ENCODE data around the gene BIRC2.

Gene BIRC2

DNA sequence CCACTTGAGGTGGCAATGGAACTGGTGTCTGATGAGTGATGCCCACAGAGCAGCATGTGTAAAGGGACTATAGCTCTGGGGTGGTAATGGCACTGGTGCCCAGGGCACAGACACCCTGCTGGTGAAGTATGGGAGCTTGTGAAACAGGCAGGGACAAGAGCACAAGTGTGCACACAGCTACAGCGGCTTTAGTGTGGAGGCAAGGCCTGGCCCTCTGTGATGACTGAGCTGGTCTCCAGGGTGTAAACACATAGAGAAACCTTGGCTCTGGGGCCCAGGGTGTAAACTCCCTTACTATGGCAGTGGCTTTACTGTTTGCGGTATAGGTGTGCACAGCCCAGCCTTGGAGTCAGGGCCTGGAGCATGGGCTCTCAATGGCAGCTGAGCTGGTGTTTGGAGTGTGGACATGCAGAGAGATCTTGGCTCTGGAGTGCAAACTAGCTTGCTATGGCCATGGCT is 46.3 kb downstream of the BIRC2 start:
- H3K4me3 ChIP-seq (ENCODE audit: low read length), result no peak overlapping the region
- no peak for TF ChIP-seq ZNF274 (IDR thresholded peaks at IDR 0.05; ENCODE audit: low read depth, low read length)

DNA sequence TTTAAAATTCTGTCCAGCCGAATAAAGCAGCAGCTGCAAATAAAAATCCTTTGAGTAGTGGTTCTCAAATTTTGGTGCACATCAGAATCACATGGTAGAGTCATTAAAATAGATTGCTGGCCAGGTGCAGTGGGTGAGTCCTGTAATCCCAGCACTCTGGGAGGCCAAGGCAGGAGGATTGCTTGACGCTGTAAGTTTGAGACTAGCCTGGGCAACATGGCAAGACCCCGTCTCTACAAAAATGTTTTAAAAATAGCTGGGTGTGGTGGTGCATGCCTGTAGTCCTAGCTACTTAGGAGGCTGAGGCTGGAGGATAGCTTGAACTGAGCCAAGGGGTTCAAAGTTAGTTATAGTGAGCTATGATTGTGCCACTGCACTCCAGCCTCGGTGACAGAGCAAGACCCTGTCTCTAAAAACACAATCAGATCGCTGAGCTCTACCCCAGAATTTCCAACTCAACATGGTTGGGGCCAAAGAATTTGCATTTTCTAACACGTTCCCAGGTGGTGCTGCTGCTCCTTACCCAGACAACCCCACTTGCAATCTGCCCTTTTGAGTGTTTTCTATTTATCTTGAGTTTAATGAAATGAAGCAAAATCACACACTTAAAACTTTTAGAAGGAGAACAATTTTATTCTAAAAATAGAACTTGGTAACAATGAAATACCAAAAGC is 48.8 kb downstream of the BIRC2 start:
- no peak for TF ChIP-seq ZNF274 (IDR thresholded peaks at IDR 0.05; ENCODE audit: low read depth, low read length)
- no peak overlapping the region for H3K4me3 ChIP-seq (ENCODE audit: low read length)

DNA sequence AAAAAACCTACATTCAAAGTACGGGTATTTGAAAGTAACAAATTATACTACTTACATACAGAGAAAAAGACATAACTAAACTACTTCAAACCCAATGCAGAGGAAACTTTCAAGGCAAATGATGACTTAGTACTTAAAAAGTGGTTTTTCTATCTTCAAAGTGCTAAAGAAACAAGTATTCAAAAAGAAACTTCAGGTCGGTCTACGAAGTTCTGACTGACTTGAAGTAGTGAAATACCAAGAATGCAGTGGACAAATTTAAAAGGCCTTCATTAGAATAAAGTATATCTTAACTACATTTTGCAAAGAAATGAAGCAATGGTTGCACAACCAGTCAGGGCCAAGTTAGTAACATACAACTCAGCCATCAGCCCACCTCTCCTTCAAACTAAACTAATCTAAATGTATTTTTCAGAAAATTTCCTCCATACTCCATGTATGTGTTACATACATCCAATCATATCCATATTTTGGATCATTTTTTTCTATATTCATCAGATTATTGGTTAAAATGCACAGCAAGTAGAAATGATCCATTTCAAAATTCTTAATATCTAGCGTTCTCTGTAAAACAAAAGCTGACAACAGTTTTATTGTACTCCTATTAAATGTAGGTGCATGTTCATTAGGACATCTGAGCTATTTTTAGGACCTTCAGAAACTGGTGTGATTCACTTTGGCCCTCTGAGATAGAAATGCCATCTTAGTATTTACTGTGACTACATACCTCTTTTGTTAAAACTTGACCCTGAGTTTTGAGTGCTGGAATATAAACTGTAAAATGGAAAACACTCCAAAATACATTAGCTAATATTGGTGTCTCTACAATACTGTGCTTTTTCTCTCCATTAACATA is 49.9 kb downstream of the BIRC2 start:
- TF ChIP-seq ZNF274 (IDR thresholded peaks at IDR 0.05; ENCODE audit: low read depth, low read length), result no peak
- H3K4me3 ChIP-seq (ENCODE audit: low read length), result no peak overlapping the region

DNA sequence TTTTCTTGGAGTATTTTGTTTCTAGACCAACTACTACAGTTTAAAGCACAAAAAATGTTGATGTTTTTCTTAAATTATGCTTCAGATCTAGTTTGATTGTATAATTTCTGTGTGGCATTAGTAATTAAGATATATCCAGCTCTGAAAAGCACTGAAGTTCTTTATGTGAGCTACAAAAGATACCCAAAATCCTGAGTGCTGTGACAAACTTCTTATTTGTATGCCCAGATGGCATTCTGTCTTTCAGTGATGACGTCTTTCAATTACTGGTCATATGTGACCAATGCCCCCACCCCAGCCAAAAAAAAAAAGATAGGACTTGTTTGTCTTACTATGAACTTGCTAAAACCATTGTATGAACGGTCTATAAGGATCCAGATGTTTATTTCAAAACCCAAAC is 51.3 kb downstream of the BIRC2 start:
- no peak overlapping the region for H3K4me3 ChIP-seq (ENCODE audit: low read length)
- no peak for TF ChIP-seq ZNF274 (IDR thresholded peaks at IDR 0.05; ENCODE audit: low read depth, low read length)

DNA sequence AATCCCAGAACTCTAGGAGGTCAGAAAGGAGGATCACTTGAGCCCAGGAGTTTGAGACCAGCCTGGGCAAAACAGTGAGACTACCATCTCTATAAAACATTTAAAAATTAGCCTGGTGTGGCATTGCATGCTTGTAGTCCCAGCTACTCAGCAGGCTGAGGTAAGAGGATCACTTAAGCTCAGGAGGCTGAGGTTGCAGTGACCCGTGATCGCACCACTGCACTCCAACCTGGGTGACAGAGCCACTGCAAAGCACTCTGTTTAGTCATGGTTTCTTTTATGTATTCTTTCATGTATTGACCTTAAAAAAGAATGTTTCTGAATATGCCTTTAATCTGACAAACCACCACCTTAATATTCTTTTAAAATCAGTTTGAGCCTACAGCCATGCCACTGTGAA is 52.2 kb downstream of the BIRC2 start:
- H3K4me3 ChIP-seq (ENCODE audit: low read length), result no peak overlapping the region
- TF ChIP-seq ZNF274 (IDR thresholded peaks at IDR 0.05; ENCODE audit: low read depth, low read length), result no peak

DNA sequence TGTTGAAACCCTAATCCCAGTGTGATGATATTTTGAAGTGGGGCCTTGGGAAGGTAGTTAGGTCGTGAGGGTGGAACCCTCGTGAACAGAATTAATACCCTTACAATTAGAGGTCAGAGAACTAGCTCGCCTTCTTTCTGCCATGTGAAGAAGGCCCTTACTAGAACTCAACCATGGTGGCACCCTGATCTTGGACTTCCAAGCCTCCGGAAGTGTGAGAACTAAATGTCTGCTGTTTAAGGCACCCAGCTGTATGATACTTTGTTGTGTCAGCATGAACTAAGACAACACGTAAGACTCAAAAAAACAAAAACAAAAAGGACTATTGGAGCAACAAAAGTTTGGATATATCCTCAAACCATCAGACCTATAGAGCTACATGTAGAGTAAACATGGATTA is 53.6 kb downstream of the BIRC2 start:
- TF ChIP-seq ZNF274 (IDR thresholded peaks at IDR 0.05; ENCODE audit: low read depth, low read length), result no peak
- H3K4me3 ChIP-seq (ENCODE audit: low read length), result no peak overlapping the region

DNA sequence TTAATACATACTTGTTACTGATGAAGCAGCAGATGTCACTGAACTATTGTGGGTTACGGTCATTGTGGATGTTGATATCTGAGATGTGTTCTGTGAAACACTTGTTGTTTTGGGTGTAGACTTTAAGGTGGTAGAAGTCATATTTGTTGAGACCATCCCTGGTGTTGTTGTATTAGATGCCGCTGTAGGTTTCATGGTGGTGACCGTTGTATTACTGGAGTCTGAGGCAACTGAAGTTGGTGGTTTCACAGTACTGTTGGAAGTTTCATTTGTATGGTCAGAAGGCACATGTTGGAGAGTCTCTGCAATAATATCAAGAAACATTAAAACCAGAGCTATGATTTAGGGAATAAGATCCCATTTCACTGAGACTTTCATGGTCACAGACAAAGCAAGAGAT is 54.9 kb downstream of the BIRC2 start:
- no peak for TF ChIP-seq ZNF274 (IDR thresholded peaks at IDR 0.05; ENCODE audit: low read depth, low read length)
- H3K4me3 ChIP-seq (ENCODE audit: low read length), result no peak overlapping the region

DNA sequence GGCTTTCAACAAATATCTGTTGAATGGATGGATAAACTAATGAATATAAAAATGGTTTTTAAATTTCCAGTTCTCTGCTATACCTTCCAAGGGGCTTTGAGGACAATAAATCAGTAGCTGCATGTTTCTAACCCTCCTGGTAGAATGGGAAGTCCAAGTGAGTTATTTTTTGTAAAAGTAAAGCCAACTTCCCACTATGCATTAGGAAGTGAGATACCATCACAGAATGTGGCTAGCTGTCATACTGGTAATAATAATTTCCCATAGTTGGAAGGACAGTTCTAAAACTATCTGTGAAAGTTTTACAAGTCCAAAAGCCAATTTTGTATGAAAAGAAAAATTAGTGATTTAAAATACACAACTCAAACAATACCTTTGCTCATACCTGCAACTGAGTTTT is 55.5 kb downstream of the BIRC2 start:
- no peak for TF ChIP-seq ZNF274 (IDR thresholded peaks at IDR 0.05; ENCODE audit: low read depth, low read length)
- H3K4me3 ChIP-seq (ENCODE audit: low read length), result no peak overlapping the region; the same call in 1 of the 2 replicates

DNA sequence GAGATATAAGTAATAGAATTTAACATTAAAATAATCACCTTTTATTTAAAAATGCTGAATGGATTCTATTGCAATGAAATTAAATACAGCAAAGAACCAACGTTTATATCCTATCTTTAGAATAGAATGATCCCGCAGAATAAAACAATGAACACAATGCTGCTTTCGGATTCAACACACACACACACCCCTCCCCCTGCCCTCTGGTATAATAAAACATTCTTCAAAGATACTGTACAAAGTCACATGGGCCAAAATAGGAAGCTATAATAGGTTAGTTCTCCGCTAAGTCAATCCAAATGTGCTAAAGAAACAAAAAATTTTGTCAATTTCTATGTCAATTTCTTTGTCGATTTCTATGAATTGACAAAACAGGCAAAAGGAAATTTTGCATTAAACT is 58.5 kb downstream of the BIRC2 start:
- no peak for TF ChIP-seq ZNF274 (IDR thresholded peaks at IDR 0.05; ENCODE audit: low read depth, low read length)
- no peak overlapping the region for H3K4me3 ChIP-seq (ENCODE audit: low read length)

DNA sequence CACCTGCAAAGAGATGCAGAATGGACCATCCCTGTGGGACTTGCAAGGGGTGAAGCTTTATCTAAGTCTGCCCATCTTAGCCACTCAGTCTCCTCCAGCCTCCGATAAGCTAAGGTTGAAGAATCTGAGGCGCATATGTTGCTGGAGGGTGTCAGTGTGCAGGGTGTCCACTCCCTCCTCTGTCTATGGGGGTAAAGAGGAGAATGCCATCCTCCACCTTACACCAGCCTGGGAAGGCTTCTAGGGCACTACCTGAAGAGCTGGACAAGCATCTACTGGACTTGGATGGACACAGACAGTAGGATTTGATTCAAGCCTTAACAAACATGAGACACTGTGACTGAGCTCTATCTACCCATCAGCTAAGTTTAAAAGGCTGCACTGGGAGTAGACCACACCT is 59.1 kb downstream of the BIRC2 start:
- no peak for TF ChIP-seq ZNF274 (IDR thresholded peaks at IDR 0.05; ENCODE audit: low read depth, low read length)
- H3K4me3 ChIP-seq (ENCODE audit: low read length), result no peak overlapping the region

DNA sequence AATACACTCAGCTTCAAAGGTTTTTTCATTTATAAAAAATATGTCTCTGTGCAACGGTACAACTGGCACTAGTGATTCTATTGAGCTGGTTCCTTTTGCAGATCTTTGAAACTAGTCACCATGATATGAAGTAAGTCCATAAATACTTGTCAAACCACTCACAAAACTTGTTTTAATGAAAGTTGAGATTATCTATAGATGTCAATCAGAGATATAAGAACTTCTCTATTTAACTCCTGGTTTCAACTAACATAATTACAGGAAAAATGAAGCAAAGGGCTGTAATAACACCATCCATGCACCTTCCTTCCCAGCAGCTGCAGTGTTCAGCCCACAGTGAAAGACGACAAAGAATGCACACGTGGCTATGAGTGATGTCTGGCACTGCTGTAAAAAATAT is 60.9 kb downstream of the BIRC2 start:
- no peak overlapping the region for H3K4me3 ChIP-seq (ENCODE audit: low read length)
- no peak for TF ChIP-seq ZNF274 (IDR thresholded peaks at IDR 0.05; ENCODE audit: low read depth, low read length)

DNA sequence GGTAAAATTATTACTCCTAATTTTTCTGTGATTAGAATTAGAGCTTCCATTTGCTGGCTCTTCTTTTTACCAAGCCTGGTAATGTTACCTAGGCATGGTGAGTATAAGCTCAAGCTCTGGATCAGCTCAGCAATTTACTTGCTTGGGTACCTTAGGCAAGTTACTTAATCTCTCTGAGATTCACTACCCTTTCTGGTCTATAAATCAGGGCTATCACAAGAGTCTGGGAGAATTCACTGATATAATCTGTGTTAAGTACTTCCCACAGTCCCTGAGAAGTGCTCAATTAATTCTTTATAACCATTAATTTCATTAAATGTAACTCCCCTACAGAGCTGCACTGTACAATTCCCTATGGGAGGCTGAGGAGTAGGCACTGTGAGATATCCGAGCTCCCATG is 61.3 kb downstream of the BIRC2 start:
- H3K4me3 ChIP-seq (ENCODE audit: low read length), result no peak overlapping the region
- TF ChIP-seq ZNF274 (IDR thresholded peaks at IDR 0.05; ENCODE audit: low read depth, low read length), result no peak

DNA sequence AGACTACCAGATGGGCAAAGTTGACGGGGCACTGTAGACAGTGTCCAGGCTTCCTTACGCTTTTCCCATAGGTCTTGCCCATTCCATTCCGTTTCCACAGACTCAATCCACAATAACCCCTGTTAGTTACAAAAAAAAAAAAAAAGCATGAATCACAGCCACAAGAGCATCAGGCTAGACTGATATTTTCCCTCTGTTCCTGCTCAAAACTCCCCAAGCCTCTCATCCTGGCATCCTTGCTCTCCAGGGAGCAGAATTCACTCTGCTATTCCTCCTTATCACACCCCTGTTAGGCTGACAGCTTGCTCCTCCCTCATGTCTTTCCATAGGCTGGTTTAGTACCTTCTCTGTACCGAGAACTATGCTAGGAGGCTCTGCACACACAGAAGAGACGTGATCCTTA is 63.4 kb downstream of the BIRC2 start:
- no peak for TF ChIP-seq ZNF274 (IDR thresholded peaks at IDR 0.05; ENCODE audit: low read depth, low read length)
- H3K4me3 ChIP-seq (ENCODE audit: low read length), result no peak overlapping the region

DNA sequence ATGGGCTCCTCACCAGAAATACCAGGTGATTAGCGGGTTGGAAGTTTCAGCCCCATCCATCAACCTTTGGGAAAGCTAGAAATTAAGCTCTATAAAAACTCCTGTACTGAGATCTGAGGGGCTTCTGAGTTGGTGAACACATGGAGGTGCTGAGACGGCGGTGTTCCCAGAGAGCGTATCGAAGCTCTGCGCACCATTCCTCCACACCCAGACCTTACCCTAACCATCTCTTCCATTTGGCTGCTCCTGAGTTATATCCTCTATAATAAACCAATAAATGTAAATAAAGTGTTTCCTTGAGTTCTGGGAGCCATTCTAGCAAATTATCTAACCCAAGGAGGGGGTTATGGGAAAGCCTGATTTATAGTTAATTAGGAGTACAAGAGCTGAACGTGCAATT is 64.1 kb downstream of the BIRC2 start:
- no peak for TF ChIP-seq ZNF274 (IDR thresholded peaks at IDR 0.05; ENCODE audit: low read depth, low read length)

DNA sequence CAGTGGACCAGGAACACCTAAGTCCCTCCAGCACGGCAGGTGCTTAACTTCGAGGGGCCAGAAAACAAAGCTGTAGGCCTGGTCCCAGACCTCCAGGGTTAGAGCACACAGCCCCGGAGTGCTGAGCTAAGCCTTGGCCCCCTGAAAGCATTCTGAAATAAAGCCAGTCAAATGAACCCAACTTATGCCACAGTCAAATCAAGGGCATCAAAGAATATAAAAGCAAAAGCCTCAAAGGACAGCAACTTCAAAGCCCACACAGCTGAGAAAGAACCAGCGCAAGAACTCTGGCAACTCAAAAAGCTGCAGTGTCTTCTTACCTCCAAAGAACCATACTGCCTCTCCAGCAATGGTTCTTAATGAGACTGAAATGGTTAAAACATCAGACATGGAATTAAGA is 66.5 kb downstream of the BIRC2 start:
- no peak overlapping the region for H3K4me3 ChIP-seq (ENCODE audit: low read length)
- TF ChIP-seq ZNF274 (IDR thresholded peaks at IDR 0.05; ENCODE audit: low read depth, low read length), result no peak

More for the DNA sequence above, 64.1 kb downstream of the BIRC2 start:
- H3K4me3 ChIP-seq (ENCODE audit: low read length), result no peak overlapping the region
